Umbilical cord (tissue), 2 donors: Measurements from ENCODE around the gene RAET1E. TPM values are rescaled to one million over a fixed set of nuclear protein-coding genes. Genes with fewer than 3 reads are reported as not detected.
A peak's percentile ranks its signal among the peaks of the same experiment; 100 is the strongest.
"Not testable (repeated sequence)": the region's sequence is repeated elsewhere in the genome, so short reads cannot be mapped to it uniquely, and the experiment has no call there.

ENCODE experiments used
- DNase-seq: peaks from one replicate; pipeline ENCODE4 v3.0.0-alpha.2; 2015; ENCODE audit warnings: low spot score
- total RNA-seq: library from RNA; depleted of rRNA; stranded (reverse); fragments of >200 nt; gene quantifications from one replicate; pipeline ENCODE4 v1.2.3, GENCODE V29; 2014; ENCODE audit warnings: low replicate concordance; ENCODE audit not compliant: insufficient read depth

RAET1E gene
- total RNA-seq, 1 donor from 2014 or later = 6.3 TPM

DNA sequence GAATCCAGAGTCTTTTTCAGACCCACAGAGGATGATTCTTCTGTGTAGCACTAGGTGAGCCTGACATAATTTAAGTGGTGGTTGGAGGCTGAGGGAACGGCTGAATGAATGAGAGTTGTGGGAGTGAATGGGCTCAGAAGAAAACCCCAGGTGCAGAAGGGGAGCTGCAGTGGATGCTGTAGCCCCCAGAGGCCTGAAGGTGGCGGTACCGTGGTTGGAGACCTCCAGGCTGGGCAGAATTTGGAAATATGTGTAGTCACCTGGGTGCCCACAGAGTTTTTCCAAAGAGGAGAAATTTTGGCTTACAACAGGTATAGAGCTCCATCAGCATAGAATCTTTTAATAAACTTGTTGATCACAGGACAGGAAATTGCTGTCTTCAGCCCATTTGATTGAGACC lies 31.5 kb upstream of the RAET1E start:
- no peak for DNase-seq

- not testable (repeated sequence) for DNase-seq
These were observed 29.1 kb upstream of the RAET1E start for GRCh38 chr6:149927025-149927424.

- DNase-seq = peak; percentile 88
These were observed 28.3 kb upstream of the RAET1E start for GRCh38 chr6:149925974-149926777.

DNA sequence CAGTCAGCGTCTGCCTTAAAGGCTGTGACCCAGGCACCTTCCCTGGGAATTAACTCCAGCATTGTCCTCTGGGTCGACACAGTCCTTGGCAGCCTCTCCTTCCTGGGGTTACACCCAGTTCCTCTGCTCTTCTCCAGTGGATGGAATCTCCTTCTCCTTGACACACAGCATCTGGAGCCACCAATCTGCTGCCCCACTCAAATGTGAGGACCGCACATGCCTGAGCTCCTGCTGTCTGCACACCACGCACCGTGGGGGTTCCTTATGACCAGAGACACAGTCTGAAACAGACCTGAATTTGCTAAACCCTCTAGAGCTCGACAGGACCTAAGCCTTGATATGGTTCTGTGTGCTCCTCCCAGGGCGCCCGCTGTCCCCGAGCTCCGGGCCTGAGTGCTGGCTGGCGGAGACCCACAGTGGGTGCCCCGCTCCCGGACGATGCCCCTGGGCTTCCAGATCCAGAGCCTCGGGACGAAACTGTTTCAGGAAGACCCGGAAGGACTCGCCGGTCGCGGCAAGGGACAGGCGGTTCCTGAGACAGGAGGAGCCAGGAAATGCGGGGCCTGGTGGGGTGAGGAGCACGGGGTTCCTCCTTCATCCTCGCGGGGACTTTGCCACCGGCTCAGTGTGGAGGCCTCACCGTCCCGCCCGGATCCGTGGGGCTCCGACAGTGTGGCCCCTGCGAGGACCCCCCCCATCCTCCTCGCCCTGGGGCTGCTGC lies 27.5 kb upstream of the RAET1E start:
- DNase-seq = peak; percentile 33

DNA sequence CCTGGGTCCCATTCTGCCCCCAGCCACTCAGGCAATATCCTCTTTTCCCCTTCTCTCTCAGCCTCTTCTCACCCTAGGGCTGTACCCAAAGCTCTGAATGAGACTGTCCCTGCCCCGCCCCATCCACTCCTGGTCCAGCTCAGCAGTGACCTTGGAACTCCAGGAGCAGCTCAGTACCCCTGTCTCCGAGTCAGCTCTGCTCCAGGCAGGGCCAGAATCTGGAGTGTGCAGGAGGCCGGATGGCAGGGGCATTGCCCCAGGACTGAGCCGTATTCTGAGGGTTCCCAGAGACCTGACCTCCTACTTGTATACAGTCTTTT lies 27.0 kb upstream of the RAET1E start:
- no peak for DNase-seq

DNA sequence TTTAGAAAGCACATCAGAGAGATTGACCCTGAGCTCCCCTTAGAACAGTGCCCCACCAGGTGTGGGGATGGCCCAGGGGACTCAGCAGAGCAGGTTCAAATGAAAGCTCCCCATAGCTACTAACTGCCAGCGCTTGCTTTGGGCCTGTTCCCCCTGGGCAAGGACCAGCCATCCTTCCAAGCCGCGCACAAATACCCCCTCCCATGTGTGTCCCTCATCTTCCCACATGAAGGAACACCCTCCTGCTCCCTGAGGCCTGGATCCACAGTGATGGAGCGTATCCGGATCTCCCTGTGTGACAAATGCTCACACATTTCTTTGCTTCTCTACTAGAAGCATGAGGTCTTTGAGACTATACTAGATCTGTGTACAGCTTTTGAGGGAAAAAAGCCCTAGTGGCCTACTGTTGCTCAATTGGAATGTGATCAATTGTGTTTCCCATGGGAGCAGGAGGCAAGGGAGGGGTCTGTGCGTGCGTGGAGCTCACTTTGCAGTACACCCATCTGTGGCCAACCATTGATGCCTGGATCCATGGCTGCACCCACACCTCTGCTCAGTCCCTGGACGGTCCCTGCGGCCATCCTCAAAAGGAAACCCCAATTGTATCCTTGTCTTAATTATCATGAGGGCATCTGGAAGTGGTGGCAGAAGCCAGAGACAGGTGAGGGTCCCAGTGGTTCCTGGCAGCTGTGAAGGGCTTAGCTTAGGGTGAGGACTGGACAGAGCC lies 26.5 kb upstream of the RAET1E start:
- DNase-seq = no peak

DNA sequence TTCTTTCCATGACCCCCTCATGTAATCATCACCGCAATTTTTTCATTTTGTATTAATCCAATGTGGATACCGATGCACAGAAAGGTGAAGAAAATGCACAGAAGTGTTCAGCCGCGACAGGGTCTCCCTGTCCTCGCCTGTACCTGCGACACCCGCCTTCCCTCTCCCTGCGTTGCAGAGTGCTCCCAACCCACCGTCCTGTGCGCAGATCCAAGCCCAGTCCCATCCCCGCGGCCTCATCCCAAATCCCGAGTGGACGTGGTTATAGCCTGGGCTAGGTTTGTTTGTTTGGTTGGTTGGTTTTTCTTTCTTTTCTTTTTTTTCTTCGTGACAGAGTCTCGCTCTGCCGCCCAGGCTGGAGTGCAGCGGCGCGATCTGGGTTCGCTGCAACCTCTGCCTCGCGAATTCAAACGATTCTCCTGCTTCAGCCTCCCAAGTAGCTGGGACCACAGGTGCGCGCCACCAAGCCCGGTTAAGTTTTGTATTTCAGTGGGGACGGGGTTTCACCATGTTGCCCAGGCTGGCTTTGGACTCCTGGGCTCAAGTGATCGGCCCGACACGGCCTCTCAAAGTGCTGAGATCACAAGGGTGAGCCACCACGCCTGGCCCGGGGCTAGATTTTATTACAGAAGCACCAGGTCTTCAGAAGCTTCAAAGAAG lies 25.5 kb upstream of the RAET1E start:
- no peak for DNase-seq

- DNase-seq = peak; percentile 96
These were observed 24.9 kb upstream of the RAET1E start, which contains the start of gene RAET1G for GRCh38 chr6:149922642-149923326. RAET1G (minus strand) TSS chr6:149923121; CDS start chr6:149923010, 111 bp downstream.

DNA sequence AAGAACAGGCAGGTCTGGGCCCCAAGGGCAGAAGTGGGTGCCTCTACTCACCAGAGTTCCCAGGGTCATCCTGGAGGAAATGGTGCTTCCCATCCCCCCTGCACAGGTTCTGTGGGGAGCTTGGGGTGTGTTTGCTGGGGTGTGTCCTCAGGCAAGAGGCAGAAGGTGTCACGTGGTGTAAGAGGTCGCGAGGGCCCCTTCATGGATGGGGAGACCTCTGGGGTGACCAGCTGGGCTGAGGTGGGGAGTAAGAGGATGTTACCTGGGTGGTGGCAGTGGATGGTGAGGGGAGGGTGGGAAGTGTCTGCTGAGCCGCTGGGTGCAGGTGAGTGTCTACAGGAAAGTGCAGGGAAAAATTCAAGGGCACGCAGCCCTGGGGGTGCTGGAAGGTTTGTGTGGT lies 24.2 kb upstream of the RAET1E start:
- not testable (repeated sequence) for DNase-seq

GRCh38 chr6:149921361-149921760 lies 23.4 kb upstream of the RAET1E start:
- DNase-seq = no peak

DNA sequence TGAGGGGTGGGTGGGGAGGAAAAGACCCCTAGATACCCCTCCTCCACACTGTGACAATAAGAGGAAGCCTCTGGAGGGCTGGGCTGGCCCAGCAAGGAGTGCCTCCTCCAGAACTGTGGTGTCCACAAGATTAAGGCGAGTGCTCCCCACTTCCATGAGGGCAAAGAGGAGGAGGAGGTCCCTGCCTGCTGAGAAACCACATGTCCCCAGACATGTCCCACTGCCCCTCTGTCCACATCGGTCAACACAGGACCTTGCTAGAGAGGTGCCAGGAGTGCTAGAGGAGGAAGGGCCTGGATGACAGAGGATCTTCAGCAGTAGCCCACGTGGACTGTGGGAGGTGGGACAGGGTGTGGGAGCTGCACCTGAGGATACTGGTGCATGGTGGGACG lies 21.9 kb upstream of the RAET1E start:
- no peak for DNase-seq

DNA sequence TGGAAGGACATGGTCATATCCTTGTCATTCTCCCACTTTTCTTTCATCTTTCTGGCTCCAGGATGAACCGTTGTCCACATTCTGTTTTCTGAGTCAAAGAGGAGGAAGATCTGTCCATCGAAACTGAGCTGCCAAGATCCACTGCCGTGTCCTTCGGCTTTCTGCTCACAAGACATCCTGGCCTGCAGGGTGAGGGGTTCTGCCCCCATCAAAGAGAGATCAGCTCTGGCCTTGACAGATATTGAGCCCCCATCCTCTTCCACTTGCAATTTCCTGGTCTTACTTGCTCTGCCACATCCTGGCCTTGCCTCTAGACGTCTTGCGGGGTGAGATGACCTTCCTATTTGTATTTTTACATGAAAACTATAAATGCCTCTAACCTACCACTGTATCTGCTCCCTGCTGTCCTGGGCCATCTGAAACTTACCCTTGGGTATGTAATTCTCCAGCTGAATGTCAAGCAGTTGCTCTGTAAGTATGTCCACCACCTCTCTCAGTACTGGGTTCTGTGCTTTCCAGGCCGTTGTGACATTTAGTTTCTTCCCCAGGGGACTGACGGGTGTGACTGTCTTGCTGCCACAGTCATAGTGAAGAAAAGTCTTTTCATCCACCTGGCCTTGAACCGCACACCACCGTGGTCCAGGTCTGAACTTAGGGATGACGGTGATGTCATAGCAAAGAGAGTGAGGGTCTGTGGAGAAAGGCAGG lies 21.4 kb upstream of the RAET1E start:
- not testable (repeated sequence) for DNase-seq

DNA sequence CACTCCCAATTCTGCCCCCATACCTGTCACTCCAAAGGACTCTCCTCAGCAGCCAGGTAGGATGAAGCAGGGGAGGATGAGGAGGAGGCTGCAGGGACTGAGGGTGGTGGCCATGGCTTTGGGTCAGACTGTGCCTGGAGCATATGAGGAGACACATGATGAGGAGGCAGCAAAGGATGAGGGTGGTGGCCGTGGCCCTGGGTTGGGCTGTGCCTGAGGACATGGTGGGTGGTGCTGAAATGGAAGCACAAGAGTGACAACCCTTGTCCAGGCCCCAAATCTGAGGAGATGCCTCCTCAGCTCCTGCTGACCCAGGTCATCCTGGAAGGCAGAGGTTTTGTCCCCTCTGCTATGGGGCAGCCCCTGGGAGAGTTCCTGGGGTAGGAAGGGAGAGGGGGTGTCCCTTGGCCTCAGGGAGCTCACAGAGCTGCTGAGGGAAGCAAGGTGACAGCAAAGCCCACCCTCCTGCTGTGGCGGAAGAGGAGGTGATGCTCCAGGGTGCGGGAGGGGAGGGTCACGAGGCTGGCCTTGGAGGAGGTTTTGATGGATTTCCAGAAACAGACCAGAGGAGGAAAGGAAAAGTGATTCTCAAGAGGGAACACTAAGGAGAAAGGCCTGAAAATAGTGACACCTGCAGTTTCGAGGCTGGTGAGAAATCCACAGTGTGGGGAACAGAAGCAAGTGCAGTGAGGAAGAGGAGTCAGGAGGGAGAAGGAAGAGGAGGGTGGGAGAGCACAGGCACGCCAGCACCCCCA lies 20.4 kb upstream of the RAET1E start:
- DNase-seq = no peak

- no peak for DNase-seq
These were observed 19.8 kb upstream of the RAET1E start for GRCh38 chr6:149917679-149918078.

GRCh38 chr6:149915970-149916865 lies 18.3 kb upstream of the RAET1E start:
- DNase-seq = no peak

- no peak for DNase-seq
These were observed 15.8 kb upstream of the RAET1E start for GRCh38 chr6:149913540-149914240.

DNA sequence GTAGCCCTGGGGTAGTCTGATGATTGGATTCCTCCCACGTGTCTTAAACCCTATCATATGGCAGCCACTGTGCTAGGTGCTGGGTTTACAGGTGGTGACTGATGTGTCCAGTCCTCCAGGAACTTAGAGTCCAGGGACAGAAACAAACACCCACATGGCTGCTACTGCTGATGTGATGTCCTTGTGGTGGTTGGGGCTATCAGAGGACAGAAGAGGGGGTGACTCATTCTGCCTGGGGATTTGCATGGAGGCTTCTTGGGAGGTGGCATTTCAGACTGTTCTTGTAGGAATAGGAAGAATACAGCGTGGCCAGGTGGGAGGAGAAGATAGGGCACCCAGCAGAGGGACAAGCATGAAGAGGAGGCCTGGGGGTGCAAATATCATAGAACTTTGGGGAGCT lies 15.2 kb upstream of the RAET1E start:
- no peak for DNase-seq

DNA sequence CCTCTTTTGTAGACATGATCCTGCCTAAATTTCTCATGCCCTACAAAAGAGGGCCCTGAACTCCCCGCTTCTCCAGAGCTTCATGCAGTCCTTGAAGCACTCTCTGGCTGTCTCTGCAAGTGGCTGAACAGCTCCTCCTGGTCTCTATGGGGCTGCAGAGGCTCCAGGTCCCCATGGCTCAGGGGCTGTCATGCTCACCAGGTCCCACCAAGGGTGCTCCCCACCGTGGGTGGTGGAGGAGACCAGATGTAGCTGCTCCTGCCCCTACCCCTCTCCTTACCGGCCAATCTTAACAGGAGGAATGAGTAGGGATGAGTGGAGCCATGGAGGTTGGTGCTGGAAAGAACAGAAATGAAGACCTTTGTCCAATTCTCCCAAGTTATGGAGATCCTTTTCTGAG lies 14.8 kb upstream of the RAET1E start:
- DNase-seq = not testable (repeated sequence)
